ENCODE data around the gene PRAMEF8.
"Not testable (repeated sequence)": the region's sequence is repeated elsewhere in the genome, so short reads cannot be mapped to it uniquely, and the experiment has no call there.

- TF ChIP-seq POLR2AphosphoS5 (IDR thresholded peaks at IDR 0.05; ENCODE audit: low read depth); CTCF (IDR thresholded peaks at IDR 0.05; ENCODE audit: insufficient read depth, low read length); REST (IDR thresholded peaks at IDR 0.05; ENCODE audit: insufficient replicate concordance, low read depth); SPI1 (IDR thresholded peaks at IDR 0.05; ENCODE audit: borderline replicate concordance, low read depth): not testable (repeated sequence)
These were observed 47.4 kb downstream of the PRAMEF8 start for GRCh38 chr1:13237572-13237971.

Measured in HL-60 (cell line).